Duodenal mucosa (tissue), 2 donors: ENCODE data around the gene ANAPC2.

Experiments
- H3K27ac ChIP-seq: one replicate; pipeline ENCODE4 v1.7.0; 2013; ENCODE audit warnings: low read depth, low read length
- H3K27me3 ChIP-seq, 2 donors: one replicate each; pipeline ENCODE4 v1.7.0; 2013; ENCODE audit warnings: low read length in 2 of 2, control low read depth in 1 of 2; ENCODE audit not compliant: insufficient read depth in 2 of 2, control insufficient read depth in 1 of 2
- H3K36me3 ChIP-seq, 2 donors: one replicate each; pipeline ENCODE4 v1.7.0; 2013; ENCODE audit warnings: low read length in 2 of 2, control low read depth in 1 of 2; ENCODE audit not compliant: insufficient read depth in 2 of 2, control insufficient read depth in 1 of 2
- H3K4me1 ChIP-seq, 2 donors: one replicate each; pipeline ENCODE4 v1.7.0; 2013; ENCODE audit warnings: low read length in 2 of 2, control low read depth in 1 of 2; ENCODE audit not compliant: insufficient read depth in 2 of 2, control insufficient read depth in 1 of 2
- H3K4me3 ChIP-seq, 2 donors: one replicate each; pipeline ENCODE4 v1.7.0; 2013; ENCODE audit warnings: low read length in 2 of 2, low read depth in 1 of 2
- H3K9ac ChIP-seq, 2 donors: one replicate each; pipeline ENCODE4 v1.7.0; 2013; ENCODE audit warnings: low read length in 2 of 2, low read depth in 1 of 2
- H3K9me3 ChIP-seq, 2 donors: one replicate each; pipeline ENCODE4 v1.7.0; 2013; ENCODE audit warnings: low read length in 2 of 2, control low read depth in 1 of 2; ENCODE audit not compliant: control insufficient read depth in 1 of 2

The ANAPC2 gene, protein sequence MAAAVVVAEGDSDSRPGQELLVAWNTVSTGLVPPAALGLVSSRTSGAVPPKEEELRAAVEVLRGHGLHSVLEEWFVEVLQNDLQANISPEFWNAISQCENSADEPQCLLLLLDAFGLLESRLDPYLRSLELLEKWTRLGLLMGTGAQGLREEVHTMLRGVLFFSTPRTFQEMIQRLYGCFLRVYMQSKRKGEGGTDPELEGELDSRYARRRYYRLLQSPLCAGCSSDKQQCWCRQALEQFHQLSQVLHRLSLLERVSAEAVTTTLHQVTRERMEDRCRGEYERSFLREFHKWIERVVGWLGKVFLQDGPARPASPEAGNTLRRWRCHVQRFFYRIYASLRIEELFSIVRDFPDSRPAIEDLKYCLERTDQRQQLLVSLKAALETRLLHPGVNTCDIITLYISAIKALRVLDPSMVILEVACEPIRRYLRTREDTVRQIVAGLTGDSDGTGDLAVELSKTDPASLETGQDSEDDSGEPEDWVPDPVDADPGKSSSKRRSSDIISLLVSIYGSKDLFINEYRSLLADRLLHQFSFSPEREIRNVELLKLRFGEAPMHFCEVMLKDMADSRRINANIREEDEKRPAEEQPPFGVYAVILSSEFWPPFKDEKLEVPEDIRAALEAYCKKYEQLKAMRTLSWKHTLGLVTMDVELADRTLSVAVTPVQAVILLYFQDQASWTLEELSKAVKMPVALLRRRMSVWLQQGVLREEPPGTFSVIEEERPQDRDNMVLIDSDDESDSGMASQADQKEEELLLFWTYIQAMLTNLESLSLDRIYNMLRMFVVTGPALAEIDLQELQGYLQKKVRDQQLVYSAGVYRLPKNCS

DNA sequence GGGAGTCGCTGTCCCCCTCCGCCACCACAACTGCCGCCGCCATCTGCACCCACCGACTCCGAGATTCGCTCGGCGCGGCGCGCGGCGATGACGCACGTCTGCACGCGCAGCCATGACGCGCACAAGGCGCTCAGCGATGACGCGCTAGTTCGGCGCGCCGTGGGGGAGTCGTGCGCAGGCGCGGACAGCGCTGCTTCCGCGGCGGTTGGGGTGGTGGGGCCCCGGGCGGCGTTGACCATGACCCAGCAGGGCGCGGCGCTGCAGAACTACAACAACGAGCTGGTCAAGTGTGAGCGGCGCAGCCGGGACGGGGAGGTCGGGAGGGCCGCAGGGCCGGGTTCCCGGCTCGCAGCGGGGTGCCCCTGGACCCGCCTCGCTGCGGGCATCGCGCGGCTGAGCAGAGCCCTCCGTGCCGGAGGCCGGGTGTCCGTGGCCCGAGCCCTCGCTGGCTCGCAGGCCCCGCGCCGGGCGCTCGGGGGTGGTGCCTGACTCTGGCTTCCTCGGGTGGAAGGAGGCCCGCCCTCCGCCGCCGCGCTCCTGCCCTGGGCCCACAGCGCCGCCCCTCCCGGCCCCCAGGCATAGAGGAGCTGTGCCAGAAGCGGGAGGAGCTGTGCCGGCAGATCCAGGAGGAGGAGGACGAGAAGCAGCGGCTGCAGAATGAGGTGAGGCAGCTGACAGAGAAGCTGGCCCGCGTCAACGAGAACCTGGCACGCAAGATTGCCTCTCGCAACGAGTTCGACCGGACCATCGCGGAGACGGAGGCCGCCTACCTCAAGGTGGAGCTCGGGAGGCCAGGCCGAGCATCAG is at the start of gene ANAPC2, which contains the start of gene SSNA1:
Gene ANAPC2, minus strand, starts transcription at position 71 of the 807 bp plus-strand sequence. Its CDS starts 28 bp downstream, at position 43.
Gene SSNA1, plus strand, starts transcription at position 187 of the 807 bp plus-strand sequence. Its CDS starts 51 bp downstream, at position 238.
- H3K9me3 ChIP-seq, result no peaks in the 10 kb centered on the region
- no peaks in the 10 kb centered on the region for H3K27me3 ChIP-seq
- peaks cover 35 to 50% of the 10 kb centered on the region in 2 donors for H3K4me1 ChIP-seq
- peak within 1 kb of the TSS; percentile 95 to 99 for H3K4me3 ChIP-seq
- H3K9ac ChIP-seq, result peak within 1 kb of the TSS; percentile 72 to 98
- H3K27ac ChIP-seq, result peak within 1 kb of the TSS; percentile 95
- H3K36me3 ChIP-seq, result peaks cover 23 to 66% of the 10 kb centered on the region in 2 donors

- Histone ChIP-seq H3K9me3 (no peaks in the 10 kb centered on the region), H3K9ac (peak overlapping the region; percentile 18 to 43), H3K27me3 (peaks cover 13 to 24% of the 10 kb centered on the region in 2 donors), H3K36me3 (peaks cover under 1 to 1% of the 10 kb centered on the region in 2 donors), H3K27ac (no peak overlapping the region), H3K4me3 (peak overlapping the region in 1 of 2 donors; percentile 19), H3K4me1 (peaks cover 32 to 47% of the 10 kb centered on the region in 2 donors)
Measured at GRCh38 chr9:137236936-137237421, 48.6 kb upstream of the ANAPC2 start.

DNA sequence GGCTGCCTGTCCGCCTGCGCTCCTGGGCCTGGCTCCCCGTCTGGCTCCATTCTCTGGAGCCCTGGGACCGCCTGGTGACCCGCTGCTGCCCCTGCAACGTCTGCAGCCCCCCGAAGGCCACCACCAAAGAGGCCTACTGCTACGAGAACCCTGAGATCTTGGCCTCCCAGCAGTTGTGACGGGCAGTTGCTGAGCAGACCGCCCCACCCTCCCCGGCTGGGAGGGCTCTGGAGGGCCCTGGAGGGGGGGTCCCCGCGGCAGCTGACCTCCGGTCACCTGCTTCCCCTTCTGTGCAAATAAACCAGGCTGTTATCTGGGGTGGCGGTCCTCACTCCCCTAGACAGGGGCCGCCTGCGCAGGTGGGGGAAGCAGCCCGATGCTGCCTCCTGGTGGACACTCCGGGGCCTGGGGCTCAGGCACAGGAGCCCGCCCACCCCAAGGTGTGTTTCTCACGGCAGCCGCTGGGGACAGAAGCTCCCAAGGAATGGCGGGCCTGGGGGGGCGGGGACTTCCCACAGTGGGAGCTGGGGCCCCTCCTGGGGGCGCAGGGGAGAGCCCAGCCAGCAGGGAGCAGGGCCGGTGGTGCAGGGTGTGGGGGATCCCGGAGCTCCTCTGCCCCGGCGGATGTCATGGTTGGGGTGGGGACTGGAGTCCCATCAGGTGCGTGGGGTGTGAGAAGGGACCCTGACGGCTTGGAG is 48.0 kb upstream of the ANAPC2 start:
- Histone ChIP-seq H3K9ac (peak overlapping the region; percentile 18 to 43), H3K27me3 (peaks cover 17 to 27% of the 10 kb centered on the region in 2 donors), H3K4me1 (peaks cover 33 to 48% of the 10 kb centered on the region in 2 donors), H3K27ac (no peak overlapping the region), H3K36me3 (no peaks in the 10 kb centered on the region), H3K9me3 (no peaks in the 10 kb centered on the region), H3K4me3 (peak overlapping the region; percentile 19 to 36)

- Histone ChIP-seq H3K4me1 (peaks cover 40 to 56% of the 10 kb centered on the region in 2 donors), H3K36me3 (no peaks in the 10 kb centered on the region), H3K27me3 (peaks cover 17 to 27% of the 10 kb centered on the region in 2 donors), H3K9ac (no peak overlapping the region), H3K4me3 (no peak overlapping the region), H3K9me3 (no peaks in the 10 kb centered on the region), H3K27ac (no peak overlapping the region)
Measured at GRCh38 chr9:137235424-137236237, 47.3 kb upstream of the ANAPC2 start.

DNA sequence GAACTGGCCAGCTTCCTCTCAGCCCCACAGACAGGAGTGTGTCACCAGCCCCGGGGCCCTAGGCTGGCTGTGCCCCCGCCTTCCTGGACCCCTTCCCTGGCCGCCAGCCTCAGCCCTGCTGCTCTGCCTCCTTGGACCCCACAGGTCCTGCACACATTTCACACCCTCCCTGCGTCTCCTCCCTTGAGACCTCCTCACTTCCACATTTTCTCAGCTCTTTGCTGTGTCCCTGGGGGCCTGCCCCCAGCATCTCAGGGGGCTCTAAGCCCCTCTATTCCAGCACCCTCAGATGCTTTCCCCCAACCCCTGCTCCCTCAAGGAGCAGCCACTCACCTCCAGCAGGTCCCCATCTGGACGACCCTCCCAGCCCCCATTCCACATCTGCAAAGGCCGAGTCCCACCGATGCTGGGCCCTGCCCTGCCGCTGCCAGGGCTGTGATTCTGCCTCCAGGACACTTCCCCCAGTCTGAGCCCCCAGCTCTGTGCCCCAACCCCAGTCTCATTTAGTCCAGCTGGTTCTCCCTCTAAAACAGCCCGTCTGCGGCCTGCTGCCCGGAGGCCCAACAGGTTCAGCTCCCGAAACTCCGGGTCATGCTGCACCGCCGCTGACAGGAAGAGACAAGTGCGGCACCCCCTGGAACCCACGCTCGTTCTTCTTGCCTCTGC is 46.5 kb upstream of the ANAPC2 start:
- Histone ChIP-seq H3K9me3 (no peaks in the 10 kb centered on the region), H3K27ac (no peak overlapping the region), H3K27me3 (peaks cover 17 to 27% of the 10 kb centered on the region in 2 donors), H3K36me3 (no peaks in the 10 kb centered on the region), H3K4me3 (no peak overlapping the region), H3K9ac (no peak overlapping the region), H3K4me1 (peaks cover 48 to 63% of the 10 kb centered on the region in 2 donors)

GRCh38 chr9:137234055-137234697 is 45.8 kb upstream of the ANAPC2 start:
- Histone ChIP-seq H3K36me3 (no peaks in the 10 kb centered on the region), H3K4me3 (no peak overlapping the region), H3K27me3 (peaks cover 17 to 32% of the 10 kb centered on the region in 2 donors), H3K9ac (no peak overlapping the region), H3K4me1 (peaks cover 54 to 70% of the 10 kb centered on the region in 2 donors), H3K27ac (no peak overlapping the region), H3K9me3 (no peaks in the 10 kb centered on the region)

- Histone ChIP-seq H3K36me3 (no peaks in the 10 kb centered on the region), H3K27ac (no peak overlapping the region), H3K9me3 (no peaks in the 10 kb centered on the region), H3K4me3 (no peak overlapping the region), H3K27me3 (peaks cover 21 to 38% of the 10 kb centered on the region in 2 donors), H3K9ac (no peak overlapping the region), H3K4me1 (peaks cover 46 to 63% of the 10 kb centered on the region in 2 donors)
Measured at GRCh38 chr9:137233143-137233980, 45.0 kb upstream of the ANAPC2 start.
